Activated T-cell treated with anti-CD3 and anti-CD28 coated beads, Interleukin-2, amount 50 U/mL, for 4 hours (primary cell): ENCODE data around the gene TMEM116. TPM values are rescaled to one million over a fixed set of nuclear protein-coding genes. Genes with fewer than 3 reads are reported as not detected.

Experiments
- total RNA-seq, 3 donors: library from RNA; stranded (reverse); gene quantifications; one replicate each; pipeline ENCODE4 v1.2.1, GENCODE V29; 2021

The TMEM116 gene
- total RNA-seq, 3 donors from 2014 or later, result 3.6 to 5.8 (median 4.7) TPM

Other genes starting within 250 kb of the TMEM116 start
- gene ALDH2, start 246.2 kb downstream of the TMEM116 start, total RNA-seq, result 1 to 10 TPM; 1.6 to 2.7 (median 2.7) TPM
- 100 to 1,000 TPM in 1 of 3 donors, 10 to 100 TPM in 2; 98.7 to 109 (median 98.9) TPM for gene MAPKAPK5, start 170.9 kb downstream of the TMEM116 start, total RNA-seq
- gene ERP29, start 261 bp upstream of the TMEM116 start, total RNA-seq, result 10 to 100 TPM; 60.5 to 78.5 (median 75.8) TPM
- 10 to 100 TPM; 60.1 to 67.5 (median 60.5) TPM for gene NAA25, start 95.6 kb upstream of the TMEM116 start, total RNA-seq
- gene TRAFD1, start 112.4 kb upstream of the TMEM116 start, total RNA-seq, result 10 to 100 TPM; 47.1 to 52.3 (median 49.4) TPM